Activated naive CD8-positive, alpha-beta T cell treated with anti-CD3 and anti-CD28 coated beads for 36 hours (primary cell): Measurements from ENCODE around the gene NOP53. TPM values are rescaled to one million over a fixed set of nuclear protein-coding genes. Genes with fewer than 3 reads are reported as not detected.
A peak's percentile ranks its signal among the peaks of the same experiment; 100 is the strongest.

Experiments
- DNase-seq: peaks from one replicate; pipeline ENCODE4 v3.0.0; 2021
- H3K27ac Mint-ChIP-seq: one replicate; pipeline ENCODE4 v1.8.0; 2022; ENCODE audit warnings: mild to moderate bottlenecking, moderate library complexity, mixed read lengths
- H3K27me3 Mint-ChIP-seq: one replicate; pipeline ENCODE4 v1.8.0; 2022; ENCODE audit warnings: mild to moderate bottlenecking, mixed read lengths
- H3K36me3 Mint-ChIP-seq: one replicate; pipeline ENCODE4 v1.8.0; 2021; ENCODE audit warnings: mild to moderate bottlenecking, mixed read lengths
- H3K4me1 Mint-ChIP-seq: one replicate; pipeline ENCODE4 v1.8.0; 2021; ENCODE audit warnings: mixed read lengths
- H3K4me3 Mint-ChIP-seq: one replicate; pipeline ENCODE4 v1.8.0; 2022; ENCODE audit warnings: mild to moderate bottlenecking, moderate library complexity, mixed read lengths
- H3K9me3 Mint-ChIP-seq: one replicate; pipeline ENCODE4 v1.8.0; 2022; ENCODE audit warnings: mixed read lengths
- total RNA-seq, 2 experiments: library from RNA; stranded (reverse); gene quantifications; one replicate each; pipeline ENCODE4 v1.2.3, GENCODE V29; 2021

NOP53 gene
- total RNA-seq, result 100 to 1,000 TPM; 248 to 249 TPM

DNA sequence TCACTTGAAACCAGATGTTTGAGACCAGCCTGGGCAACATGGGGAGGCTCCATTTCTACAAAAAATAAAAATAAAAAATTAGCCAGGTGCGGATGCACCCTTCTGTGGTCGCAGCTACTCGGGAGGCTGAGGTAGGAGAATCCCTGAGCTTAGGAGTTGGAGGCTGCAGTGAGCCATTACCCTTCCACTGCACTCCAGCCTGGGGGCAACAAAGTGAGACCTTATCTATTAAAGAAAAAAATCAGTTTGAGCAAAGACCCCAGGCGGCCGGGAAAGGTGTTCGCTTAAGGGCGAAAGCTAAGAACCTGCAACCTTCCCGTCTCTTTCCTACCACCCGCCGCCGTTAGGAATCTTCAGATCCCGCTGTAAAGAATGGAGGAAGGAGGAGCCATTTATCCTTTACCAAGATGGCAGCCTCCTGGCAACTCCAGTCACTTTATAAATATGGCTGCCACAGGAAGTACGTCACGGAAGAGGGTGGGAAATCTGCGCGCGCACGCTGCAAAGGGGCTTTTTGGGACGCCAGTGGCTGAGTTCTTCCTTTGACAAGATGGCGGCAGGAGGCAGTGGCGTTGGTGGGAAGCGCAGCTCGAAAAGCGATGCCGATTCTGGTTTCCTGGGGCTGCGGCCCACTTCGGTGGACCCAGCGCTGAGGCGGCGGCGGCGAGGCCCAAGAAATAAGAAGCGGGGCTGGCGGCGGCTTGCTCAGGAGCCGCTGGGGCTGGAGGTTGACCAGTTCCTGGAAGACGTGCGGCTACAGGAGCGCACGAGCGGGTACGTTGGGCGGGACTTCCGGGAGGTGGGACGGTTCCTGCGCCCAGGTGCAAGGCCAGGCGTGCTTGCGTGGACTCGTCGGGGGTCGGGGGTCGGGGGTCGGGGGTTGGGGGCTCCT is at the start of gene NOP53:
NOP53 (plus strand) TSS at position 537 of the 892 bp plus-strand sequence; CDS start at position 551, 14 bp downstream.
- peak within 1 kb of the TSS; percentile 100 for H3K27ac Mint-ChIP-seq
- peaks cover 27% of the 10 kb centered on the region for H3K36me3 Mint-ChIP-seq
- peak within 1 kb of the TSS; percentile 99 for H3K4me3 Mint-ChIP-seq
- H3K9me3 Mint-ChIP-seq, result no peaks in the 10 kb centered on the region
- peaks cover 37% of the 10 kb centered on the region for H3K4me1 Mint-ChIP-seq
- DNase-seq, result peak; percentile 92
- H3K27me3 Mint-ChIP-seq, result no peaks in the 10 kb centered on the region

DNA sequence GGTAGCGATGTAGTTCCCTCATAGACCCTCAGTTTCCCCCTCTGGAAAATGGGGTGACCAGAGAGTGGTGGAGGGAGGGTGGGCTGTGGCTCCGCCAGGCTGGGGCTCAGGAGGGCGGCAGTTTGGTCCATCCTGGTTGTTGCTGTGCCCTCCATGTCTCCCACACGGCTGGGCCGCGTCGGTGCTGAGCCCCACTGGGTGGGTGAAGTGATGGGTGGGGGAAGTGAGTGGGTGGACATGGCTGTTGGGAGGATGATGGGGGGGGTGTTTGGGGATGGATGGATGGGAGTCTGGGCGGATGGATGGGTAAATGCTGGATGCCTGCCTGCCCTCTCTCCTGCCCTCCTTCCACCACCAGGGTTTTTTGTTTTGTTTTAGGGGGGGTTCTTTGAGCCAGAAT is 48.7 kb upstream of the NOP53 start:
- Mint-ChIP-seq H3K4me3 (no peak overlapping the region), H3K4me1 (peaks cover 2% of the 10 kb centered on the region), H3K27me3 (no peaks in the 10 kb centered on the region), H3K36me3 (no peaks in the 10 kb centered on the region), H3K27ac (no peak overlapping the region), H3K9me3 (no peaks in the 10 kb centered on the region)
- DNase-seq, result no peak

DNA sequence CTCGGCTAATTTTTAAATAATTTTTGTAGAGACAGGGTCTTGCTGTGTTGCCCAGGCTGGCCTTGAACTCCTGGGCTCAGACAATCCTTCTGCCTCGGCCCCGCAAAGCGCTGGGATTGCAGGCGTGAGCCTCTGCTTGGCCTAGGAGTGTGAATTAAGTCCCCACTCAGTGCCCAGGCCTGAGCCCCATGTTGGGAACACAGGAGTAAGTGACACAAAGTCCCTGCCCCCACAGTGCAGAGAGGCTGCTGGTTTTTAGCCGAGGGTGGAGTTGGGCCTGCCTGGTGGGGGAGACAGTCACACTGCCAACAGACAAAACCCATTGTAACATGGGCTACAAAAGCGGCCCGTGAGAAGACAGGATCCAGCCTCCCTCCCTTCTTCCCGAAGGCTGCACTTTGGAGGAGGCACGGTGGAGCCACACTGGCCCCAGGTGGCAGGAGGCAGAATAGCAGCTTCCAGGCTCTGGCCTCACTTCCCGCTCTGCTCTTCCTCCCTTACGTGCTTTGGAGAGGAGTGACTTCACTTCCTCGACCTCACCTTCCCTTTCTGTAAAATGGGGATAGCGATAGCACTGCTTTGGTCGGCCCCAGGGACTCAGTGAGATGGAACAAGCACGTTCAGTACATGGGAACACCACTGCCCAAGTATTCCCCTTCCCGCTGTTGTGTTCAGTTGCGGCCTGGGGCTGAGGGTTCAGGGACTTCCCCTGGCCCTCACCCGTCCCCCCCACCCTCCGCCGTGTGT is 47.3 kb upstream of the NOP53 start:
- no peaks in the 10 kb centered on the region for H3K27me3 Mint-ChIP-seq

DNA sequence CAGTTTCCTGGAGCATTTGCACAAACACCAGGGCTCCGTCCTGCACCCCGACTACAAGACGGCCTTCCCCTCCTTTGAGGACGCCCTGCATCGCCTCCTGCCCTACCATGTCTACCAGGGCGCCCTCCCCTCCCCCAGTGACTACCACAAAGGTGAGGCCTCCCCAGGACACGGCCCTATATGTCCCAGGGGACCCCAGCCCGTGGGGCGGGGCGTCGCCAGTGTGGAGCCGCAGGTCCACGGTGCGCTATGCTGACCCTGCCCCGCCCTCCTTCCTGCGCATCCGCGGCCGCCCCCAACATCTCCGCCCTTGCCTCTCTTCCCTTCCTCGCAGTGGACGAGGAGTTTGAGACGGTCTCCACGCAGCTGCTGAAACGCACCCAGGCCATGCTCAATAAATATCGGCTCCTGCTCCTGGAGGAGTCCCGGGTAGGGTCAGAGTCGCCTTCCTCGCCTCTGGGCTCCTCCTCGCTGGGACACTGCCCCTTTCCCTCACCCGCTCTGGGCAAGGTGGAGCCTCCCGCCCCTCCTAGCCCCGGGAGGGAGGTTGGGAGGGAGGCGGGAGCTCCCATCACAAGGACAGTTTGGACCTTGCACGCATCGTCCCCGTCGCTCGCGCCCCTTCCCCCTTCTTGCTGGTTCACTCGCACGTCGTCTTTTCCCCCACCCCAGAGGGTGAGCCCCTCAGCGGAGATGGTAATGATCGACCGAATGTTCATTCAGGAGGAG is 46.6 kb upstream of the NOP53 start:
- no peaks in the 10 kb centered on the region for H3K9me3 Mint-ChIP-seq

More for the DNA sequence above, 47.3 kb upstream of the NOP53 start:
- Mint-ChIP-seq H3K4me1 (peaks cover 2% of the 10 kb centered on the region), H3K4me3 (no peak overlapping the region), H3K9me3 (no peaks in the 10 kb centered on the region), H3K27ac (no peak overlapping the region), H3K36me3 (no peaks in the 10 kb centered on the region)
- peak; percentile 63 for DNase-seq

DNA sequence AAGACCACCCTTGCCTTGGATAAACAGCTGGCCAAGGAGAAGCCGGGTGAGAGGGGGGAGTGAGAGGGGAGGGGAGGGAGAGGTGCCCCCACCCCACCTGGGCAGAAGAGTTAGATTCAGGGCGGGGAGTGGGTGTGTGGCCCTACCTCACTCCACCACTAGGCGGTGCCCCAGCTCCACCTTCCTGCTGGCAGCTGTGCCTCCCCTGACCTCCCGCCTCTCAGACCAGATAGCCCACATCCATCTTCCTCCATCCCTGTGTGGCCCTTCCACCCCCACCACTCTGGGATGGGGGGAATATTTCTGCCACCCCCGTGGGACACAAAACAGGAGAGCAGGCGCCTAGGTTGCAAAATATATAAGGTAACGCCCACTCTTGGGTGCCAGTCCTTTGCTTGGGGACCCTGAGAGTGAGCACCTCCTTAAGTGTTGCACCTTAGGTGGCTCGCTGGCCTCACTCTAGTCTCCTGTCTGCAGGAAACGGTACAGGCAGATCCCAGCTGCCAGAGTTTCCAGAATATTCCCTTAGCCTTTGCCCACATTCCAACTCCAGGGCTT is 45.9 kb upstream of the NOP53 start:
- H3K4me1 Mint-ChIP-seq, result peaks cover 2% of the 10 kb centered on the region
- H3K4me3 Mint-ChIP-seq, result no peak overlapping the region
- H3K9me3 Mint-ChIP-seq, result no peaks in the 10 kb centered on the region
- H3K36me3 Mint-ChIP-seq, result no peaks in the 10 kb centered on the region
- DNase-seq, result peak; percentile 47
- H3K27me3 Mint-ChIP-seq, result no peaks in the 10 kb centered on the region
- no peak overlapping the region for H3K27ac Mint-ChIP-seq

More for the DNA sequence above, 46.6 kb upstream of the NOP53 start:
- H3K4me3 Mint-ChIP-seq, result no peak overlapping the region
- no peaks in the 10 kb centered on the region for H3K36me3 Mint-ChIP-seq
- peaks cover 2% of the 10 kb centered on the region for H3K4me1 Mint-ChIP-seq
- no peaks in the 10 kb centered on the region for H3K27me3 Mint-ChIP-seq
- DNase-seq, result no peak
- no peak overlapping the region for H3K27ac Mint-ChIP-seq

DNA sequence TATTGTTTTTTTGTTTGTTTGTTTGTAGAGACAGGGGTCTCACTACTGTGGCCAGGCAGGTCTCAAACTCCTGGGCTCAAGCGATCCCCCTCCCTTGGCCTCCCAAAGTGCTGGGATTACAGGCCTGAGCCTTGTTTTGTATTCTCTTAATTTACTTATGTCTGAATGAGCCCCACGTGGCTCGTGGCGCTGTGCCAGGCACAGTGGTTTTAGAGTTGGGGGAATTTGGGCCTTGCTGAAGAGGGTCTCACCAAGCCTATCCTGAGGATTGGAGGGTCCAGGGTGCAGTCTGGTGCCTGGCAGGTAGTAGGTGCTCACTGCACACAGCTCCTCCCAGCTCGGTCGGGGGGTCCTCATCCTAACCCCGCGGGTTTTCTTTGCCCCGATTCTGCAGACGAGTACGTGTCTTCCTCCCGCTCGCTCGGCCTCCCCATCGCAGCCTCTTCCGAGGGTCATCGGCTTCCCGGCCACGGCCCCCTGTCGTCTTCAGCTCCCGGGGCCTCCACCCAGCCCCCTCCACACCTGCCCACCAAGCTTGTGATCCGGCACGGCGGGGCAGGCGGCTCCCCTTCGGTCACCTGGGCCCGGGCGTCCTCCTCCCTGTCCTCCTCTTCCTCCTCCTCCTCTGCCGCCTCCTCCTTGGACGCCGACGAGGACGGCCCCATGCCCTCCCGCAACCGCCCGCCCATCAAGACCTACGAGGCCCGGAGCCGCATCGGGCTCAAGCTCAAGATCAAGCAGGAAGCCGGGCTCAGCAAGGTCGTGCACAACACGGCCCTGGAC is 44.2 kb upstream of the NOP53 start:
- Mint-ChIP-seq H3K27me3 (no peaks in the 10 kb centered on the region), H3K4me3 (no peak overlapping the region), H3K27ac (no peak overlapping the region), H3K9me3 (no peaks in the 10 kb centered on the region), H3K36me3 (no peaks in the 10 kb centered on the region), H3K4me1 (peaks cover 5% of the 10 kb centered on the region)
- DNase-seq, result no peak

DNA sequence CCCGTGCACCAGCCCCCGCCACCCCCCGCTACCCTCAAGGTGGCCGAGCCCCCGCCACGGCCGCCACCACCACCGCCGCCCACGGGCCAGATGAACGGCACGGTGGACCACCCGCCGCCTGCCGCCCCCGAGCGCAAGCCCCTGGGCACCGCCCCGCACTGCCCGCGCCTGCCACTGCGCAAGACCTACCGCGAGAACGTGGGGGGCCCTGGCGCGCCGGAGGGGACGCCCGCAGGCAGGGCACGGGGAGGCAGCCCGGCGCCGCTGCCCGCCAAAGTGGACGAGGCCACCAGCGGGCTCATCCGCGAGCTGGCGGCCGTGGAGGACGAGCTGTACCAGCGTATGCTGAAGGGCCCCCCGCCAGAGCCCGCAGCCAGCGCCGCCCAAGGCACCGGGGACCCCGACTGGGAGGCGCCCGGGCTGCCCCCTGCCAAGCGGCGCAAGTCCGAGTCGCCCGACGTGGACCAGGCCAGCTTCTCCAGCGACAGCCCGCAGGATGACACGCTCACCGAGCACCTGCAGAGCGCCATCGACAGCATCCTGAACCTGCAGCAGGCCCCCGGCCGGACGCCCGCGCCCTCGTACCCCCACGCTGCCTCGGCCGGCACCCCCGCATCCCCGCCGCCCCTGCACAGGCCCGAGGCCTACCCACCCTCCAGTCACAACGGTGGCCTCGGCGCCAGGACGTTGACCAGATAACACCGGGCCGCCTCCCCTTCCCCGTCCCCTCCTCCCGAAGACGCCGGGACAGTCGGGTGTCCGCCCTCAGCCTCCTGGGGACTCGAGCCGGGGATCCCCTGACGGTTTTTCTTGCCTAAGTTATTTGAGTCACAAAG is 43.4 kb upstream of the NOP53 start:
- Mint-ChIP-seq H3K27ac (no peak overlapping the region), H3K27me3 (no peaks in the 10 kb centered on the region), H3K36me3 (no peaks in the 10 kb centered on the region), H3K4me3 (no peak overlapping the region), H3K9me3 (no peaks in the 10 kb centered on the region), H3K4me1 (peaks cover 5% of the 10 kb centered on the region)
- no peak for DNase-seq

DNA sequence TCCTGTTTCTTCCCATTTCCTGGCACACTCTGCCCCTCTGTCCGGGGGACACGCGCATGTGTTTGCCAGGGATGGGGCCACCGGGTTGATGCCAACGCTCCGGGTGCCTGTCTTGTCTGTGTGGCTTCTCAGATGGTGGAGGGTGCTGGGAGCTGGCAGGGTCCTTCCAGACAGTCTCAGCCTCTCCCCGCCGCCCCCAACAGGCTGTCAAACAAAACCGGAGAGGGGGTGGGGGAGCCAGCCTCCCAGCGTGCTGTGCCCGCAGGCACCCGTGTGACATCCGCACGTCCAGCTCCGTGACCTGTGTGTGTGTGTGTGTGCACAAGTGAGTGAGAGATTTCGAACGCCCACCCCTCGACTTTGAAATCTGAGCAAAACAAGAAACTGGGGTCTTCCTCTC is 42.7 kb upstream of the NOP53 start:
- Mint-ChIP-seq H3K9me3 (no peaks in the 10 kb centered on the region), H3K27me3 (peaks cover 3% of the 10 kb centered on the region), H3K4me1 (peaks cover 5% of the 10 kb centered on the region), H3K36me3 (no peaks in the 10 kb centered on the region), H3K27ac (no peak overlapping the region), H3K4me3 (no peak overlapping the region)
- DNase-seq, result no peak

DNA sequence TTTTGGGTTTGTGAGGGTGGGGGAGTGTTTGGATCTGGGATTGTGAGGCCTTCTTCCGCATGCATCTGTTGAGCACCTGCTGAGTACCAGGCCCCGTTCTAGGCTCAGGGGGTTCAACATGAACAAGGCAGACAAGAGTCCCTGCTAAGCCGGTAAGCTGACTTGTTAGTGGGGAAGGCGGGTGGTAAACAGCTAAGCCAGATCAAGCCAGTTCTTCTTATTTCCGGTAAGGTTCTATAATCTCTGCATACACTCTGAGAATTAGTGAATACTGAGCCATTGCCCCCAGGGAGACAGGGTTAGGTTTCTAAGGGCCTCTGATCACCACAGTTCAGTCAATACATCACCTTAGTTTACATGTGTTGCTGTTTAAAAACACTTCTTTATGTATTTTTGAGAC is 42.0 kb upstream of the NOP53 start:
- Mint-ChIP-seq H3K27me3 (peaks cover 3% of the 10 kb centered on the region), H3K4me1 (peaks cover 2% of the 10 kb centered on the region), H3K36me3 (no peaks in the 10 kb centered on the region), H3K9me3 (no peaks in the 10 kb centered on the region), H3K4me3 (no peak overlapping the region), H3K27ac (no peak overlapping the region)
- DNase-seq, result no peak

DNA sequence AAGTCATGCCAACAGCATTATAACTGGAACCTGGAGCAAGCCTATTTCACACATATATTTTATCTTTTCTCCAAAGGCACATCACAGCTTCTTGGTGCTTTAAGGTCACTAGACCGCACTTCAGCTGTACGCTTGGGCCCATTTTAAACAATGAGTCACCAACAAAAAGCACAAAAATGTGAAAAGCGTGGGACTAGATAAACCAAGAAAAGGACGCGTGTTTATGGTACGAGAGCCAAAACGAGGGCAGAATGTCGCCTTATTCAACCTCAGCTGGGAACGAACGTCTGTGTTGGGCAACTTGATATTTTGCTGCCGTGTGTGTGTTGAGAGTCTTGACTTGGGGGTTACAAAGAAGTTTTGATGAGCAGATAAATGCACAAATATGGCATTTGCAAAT is 41.3 kb upstream of the NOP53 start:
- DNase-seq, result no peak
- Mint-ChIP-seq H3K4me1 (peaks cover 2% of the 10 kb centered on the region), H3K9me3 (no peaks in the 10 kb centered on the region), H3K4me3 (no peak overlapping the region), H3K36me3 (no peaks in the 10 kb centered on the region), H3K27me3 (peaks cover 3% of the 10 kb centered on the region), H3K27ac (no peak overlapping the region)

DNA sequence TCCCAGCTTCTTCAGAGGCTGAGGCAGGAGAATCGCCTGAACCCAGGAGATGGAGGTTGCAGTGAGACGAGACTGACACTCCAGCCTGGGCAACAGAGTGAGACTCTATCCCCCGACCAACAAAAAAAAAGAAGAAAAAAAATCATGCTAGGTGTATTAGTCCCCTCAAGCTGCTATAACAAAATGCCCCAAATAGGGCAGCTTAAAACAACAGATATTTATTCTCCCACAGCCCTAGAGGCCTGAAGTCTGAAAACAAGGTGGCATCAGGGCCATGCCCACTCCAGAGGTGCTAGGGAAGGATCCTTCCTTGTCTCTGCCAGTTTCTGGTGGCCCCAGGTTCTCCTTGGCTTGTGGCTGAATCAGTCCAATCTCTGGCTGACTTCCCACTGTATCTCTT is 40.7 kb upstream of the NOP53 start:
- no peaks in the 10 kb centered on the region for H3K9me3 Mint-ChIP-seq
- H3K4me1 Mint-ChIP-seq, result peaks cover 2% of the 10 kb centered on the region
- peaks cover 6% of the 10 kb centered on the region for H3K27me3 Mint-ChIP-seq
- H3K36me3 Mint-ChIP-seq, result no peaks in the 10 kb centered on the region
- no peak for DNase-seq
- no peak overlapping the region for H3K27ac Mint-ChIP-seq
- H3K4me3 Mint-ChIP-seq, result no peak overlapping the region

DNA sequence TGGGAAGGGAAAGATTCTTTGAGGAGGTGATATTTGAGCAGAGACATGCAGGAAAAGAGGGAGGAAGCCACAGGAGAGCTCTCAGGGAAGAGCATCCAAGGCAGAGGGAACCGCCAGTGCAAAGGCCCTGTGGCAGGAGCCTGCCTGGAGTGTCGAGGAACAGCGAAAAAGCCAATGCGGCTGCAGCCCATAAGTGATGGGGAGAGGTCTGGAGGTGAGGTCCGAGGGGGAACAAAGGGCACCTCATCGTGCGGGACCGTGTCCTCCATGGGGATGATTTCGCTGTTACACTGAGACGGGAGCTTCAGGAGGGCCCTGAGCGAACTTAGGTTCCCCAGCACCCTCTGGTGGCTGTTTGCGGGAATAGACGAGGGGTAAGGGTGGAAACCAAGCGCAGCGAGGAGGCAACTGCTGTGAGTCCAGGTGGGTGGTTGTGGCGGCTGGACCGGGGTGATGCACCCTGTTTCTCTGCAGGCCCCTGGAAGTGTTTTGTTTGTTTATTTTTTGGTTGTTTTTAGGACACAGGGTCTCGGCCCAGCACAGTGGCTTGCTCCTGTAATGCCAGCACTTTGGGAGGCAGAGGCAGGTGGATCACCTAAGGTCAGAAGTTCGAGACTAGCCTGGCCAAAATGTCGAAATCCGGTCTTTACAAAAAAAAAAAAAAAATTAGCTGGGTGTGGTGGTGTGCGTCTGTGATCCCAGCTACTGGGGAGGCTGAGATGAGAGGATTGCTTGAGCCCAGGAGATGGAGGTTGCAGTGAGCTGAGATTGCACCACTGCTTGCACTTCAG is 38.0 kb upstream of the NOP53 start:
- Mint-ChIP-seq H3K36me3 (no peaks in the 10 kb centered on the region), H3K27me3 (peaks cover 24% of the 10 kb centered on the region), H3K4me1 (peaks cover 2% of the 10 kb centered on the region), H3K9me3 (no peaks in the 10 kb centered on the region), H3K4me3 (no peak overlapping the region), H3K27ac (no peak overlapping the region)
- peak; percentile 80 for DNase-seq

DNA sequence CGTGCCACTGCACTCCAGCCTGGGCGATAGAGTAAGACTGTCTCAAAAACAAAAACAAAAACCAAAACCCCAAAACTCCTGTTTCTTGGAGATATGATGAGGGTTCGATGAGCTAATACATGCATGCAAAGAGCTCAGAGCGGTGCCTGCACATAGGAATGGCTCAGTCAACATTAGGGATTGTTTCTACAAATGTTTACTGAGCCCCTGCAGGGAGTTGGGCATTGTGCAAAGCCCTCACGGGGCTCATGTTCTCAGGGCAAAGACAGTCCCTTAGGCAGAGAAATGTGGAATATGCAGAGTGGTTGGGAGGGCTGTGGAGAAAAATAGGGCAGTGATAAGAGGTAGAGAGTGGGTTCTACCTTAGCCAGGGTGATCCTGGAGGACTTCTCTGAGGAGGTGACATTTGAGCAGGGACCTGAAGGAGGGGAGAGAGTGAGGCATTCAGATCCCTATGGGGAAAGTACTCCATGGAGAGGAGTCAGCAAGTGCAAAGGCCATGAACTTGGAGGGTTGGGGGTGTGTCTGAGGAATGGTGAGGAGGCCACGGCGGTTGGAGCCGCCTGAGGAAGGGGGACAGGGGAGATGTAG is 33.6 kb upstream of the NOP53 start:
- Mint-ChIP-seq H3K27me3 (peaks cover 51% of the 10 kb centered on the region), H3K27ac (no peak overlapping the region), H3K36me3 (peaks cover 5% of the 10 kb centered on the region), H3K4me3 (no peak overlapping the region), H3K9me3 (peaks cover 11% of the 10 kb centered on the region), H3K4me1 (peaks cover 4% of the 10 kb centered on the region)
- no peak for DNase-seq
